Tibial nerve (tissue), 4 donors: Measurements from ENCODE around the gene USP36. TPM values are rescaled to one million over a fixed set of nuclear protein-coding genes. Genes with fewer than 3 reads are reported as not detected.
"Not testable (repeated sequence)": the region's sequence is repeated elsewhere in the genome, so short reads cannot be mapped to it uniquely, and the experiment has no call there.

Source experiments
- DNase-seq, 2 donors: peaks; one replicate each; pipeline ENCODE4 v3.0.0-alpha.2; 2019; ENCODE audit warnings: low spot score in 2 of 2
- H3K27ac ChIP-seq, 4 donors: fragments of 200-600 bp; sonication (generic) in 3 of 4; one replicate each; pipeline ENCODE4 v1.5.1; 2017 to 2019; ENCODE audit warnings: mild to moderate bottlenecking in 1 of 4
- H3K27me3 ChIP-seq, 2 donors: fragments of 200-600 bp; sonication (generic) in 1 of 2; one replicate each; pipeline versions ENCODE4 v1.5.1 to v1.6.0; 2017 to 2019
- H3K36me3 ChIP-seq, 3 donors: fragments of 200-600 bp; sonication (generic); one replicate each; pipeline ENCODE4 v1.5.1; 2018 to 2019
- H3K4me1 ChIP-seq, 4 donors: fragments of 200-600 bp; sonication (generic) in 3 of 4; one replicate each; pipeline ENCODE4 v1.5.1; 2017 to 2019
- H3K4me3 ChIP-seq, 4 donors: fragments of 200-600 bp; sonication (generic) in 3 of 4; one replicate each; pipeline ENCODE4 v1.5.1; 2017 to 2019; ENCODE audit warnings: mild to moderate bottlenecking in 1 of 4, moderate library complexity in 1 of 4
- H3K9me3 ChIP-seq, 4 donors: fragments of 200-600 bp; sonication (generic) in 3 of 4; one replicate each; pipeline ENCODE4 v1.5.1; 2017 to 2019
- EP300 ChIP-seq, 2 donors: sonication (generic); formaldehyde crosslinking; IDR thresholded peaks; one replicate each; pipeline ENCODE4 v1.6.1; 2017; ENCODE audit warnings: antibody characterized with exemption in 2 of 2, mild to moderate bottlenecking in 1 of 2
- POLR2A ChIP-seq, 2 donors: fragments of 450-650 bp; IDR thresholded peaks; one replicate each; pipeline ENCODE4 v1.6.1; 2017; ENCODE audit warnings: antibody characterized with exemption in 2 of 2, mild to moderate bottlenecking in 2 of 2, moderate library complexity in 2 of 2
- WGBS, 2 donors: methylation state at CpG; one replicate each; pipeline ENCODE4 v1.1.5; 2018; 5-methylcytosine and 5-hydroxymethylcytosine counted together
- total RNA-seq, 4 donors: library from RNA; depleted of rRNA; stranded (reverse); fragments of >200 nt; gene quantifications; one replicate each; pipeline ENCODE4 v1.1.0, GENCODE V29; 2016
- TF ChIP-seq, protein P1 (sequence below), 5 experiments: fragments of 200-600 bp in 3 of 5; fragments of 450-650 bp in 2 of 5; sonication (generic) in 3 of 5; IDR thresholded peaks; one replicate each; pipeline ENCODE4 v1.5.1; 2016 to 2019; ENCODE audit warnings: antibody characterized with exemption in 5 of 5, mild to moderate bottlenecking in 3 of 5, moderate library complexity in 2 of 5

USP36 gene
- total RNA-seq, 4 donors from 2014 or later, result 50.9 to 64.9 (median 59.9) TPM

GRCh38 chr17:78870621-78871020 lies 30.0 kb upstream of the USP36 start:
- TF ChIP-seq, protein P1, sequence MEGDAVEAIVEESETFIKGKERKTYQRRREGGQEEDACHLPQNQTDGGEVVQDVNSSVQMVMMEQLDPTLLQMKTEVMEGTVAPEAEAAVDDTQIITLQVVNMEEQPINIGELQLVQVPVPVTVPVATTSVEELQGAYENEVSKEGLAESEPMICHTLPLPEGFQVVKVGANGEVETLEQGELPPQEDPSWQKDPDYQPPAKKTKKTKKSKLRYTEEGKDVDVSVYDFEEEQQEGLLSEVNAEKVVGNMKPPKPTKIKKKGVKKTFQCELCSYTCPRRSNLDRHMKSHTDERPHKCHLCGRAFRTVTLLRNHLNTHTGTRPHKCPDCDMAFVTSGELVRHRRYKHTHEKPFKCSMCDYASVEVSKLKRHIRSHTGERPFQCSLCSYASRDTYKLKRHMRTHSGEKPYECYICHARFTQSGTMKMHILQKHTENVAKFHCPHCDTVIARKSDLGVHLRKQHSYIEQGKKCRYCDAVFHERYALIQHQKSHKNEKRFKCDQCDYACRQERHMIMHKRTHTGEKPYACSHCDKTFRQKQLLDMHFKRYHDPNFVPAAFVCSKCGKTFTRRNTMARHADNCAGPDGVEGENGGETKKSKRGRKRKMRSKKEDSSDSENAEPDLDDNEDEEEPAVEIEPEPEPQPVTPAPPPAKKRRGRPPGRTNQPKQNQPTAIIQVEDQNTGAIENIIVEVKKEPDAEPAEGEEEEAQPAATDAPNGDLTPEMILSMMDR (IDR thresholded peaks at IDR 0.05), result no peak
- no peak for TF ChIP-seq POLR2A (IDR thresholded peaks at IDR 0.05)
- no peak for TF ChIP-seq EP300 (IDR thresholded peaks at IDR 0.05)
- Histone ChIP-seq H3K9me3 (no peaks in the 10 kb centered on the region), H3K27ac (peak overlapping the region in 2 of 4 donors; percentile 32 to 53), H3K4me1 (peaks cover 0 to 64% (median 32%) of the 10 kb centered on the region in 4 donors), H3K36me3 (peaks cover 0 to 53% (median 0%) of the 10 kb centered on the region in 3 donors), H3K4me3 (no peak overlapping the region), H3K27me3 (no peaks in the 10 kb centered on the region)
- 79 to 86% methylated on average over 15 of the region's 15 CpGs for WGBS, 2 donors
- DNase-seq, result no peak

DNA sequence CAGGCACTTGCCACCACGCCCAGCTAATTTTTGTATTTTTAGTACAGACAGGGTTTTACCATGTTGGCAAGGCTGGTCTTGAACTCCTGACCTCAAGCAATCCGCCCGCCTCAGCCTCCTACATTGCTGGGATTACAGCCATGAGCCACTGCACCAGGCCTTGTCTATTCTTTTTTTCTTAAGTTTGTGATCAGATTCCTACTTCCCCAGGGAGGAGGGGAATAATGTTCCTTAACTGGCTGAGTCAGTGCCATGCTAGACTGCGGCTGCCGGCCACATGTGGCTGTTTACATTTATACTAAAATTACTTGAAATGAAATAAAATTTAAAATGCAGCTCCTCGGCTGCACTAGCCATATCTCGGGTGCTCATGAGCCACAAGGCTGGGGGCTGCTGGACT lies 27.8 kb upstream of the USP36 start:
- WGBS, 2 donors, result 57 to 58% methylated on average over 7 of the region's 7 CpGs
- Histone ChIP-seq H3K4me3 (no peak overlapping the region), H3K36me3 (peaks cover 0 to 61% (median 0%) of the 10 kb centered on the region in 3 donors), H3K27me3 (no peaks in the 10 kb centered on the region), H3K9me3 (no peaks in the 10 kb centered on the region), H3K27ac (peak overlapping the region in 2 of 4 donors; percentile 73 to 76), H3K4me1 (peaks cover 0 to 56% (median 18%) of the 10 kb centered on the region in 4 donors)
- no peak for DNase-seq
- TF ChIP-seq, protein P1 (IDR thresholded peaks at IDR 0.05), result no peak
- TF ChIP-seq EP300 (IDR thresholded peaks at IDR 0.05) (no peak), POLR2A (IDR thresholded peaks at IDR 0.05) (no peak)

- not testable (repeated sequence) for H3K27me3 ChIP-seq, H3K9me3 ChIP-seq, DNase-seq, H3K4me3 ChIP-seq
- WGBS, 2 donors, result 39 to 54% methylated on average over 3 of the region's 3 CpGs
- peaks cover 0 to 52% (median 17%) of the 10 kb centered on the region in 4 donors for H3K4me1 ChIP-seq
- peaks cover 0 to 60% (median 0%) of the 10 kb centered on the region in 3 donors for H3K36me3 ChIP-seq
- peak overlapping the region; percentile 17 to 76 (median 56) for H3K27ac ChIP-seq
These were observed 26.4 kb upstream of the USP36 start for GRCh38 chr17:78867046-78867445.

DNA sequence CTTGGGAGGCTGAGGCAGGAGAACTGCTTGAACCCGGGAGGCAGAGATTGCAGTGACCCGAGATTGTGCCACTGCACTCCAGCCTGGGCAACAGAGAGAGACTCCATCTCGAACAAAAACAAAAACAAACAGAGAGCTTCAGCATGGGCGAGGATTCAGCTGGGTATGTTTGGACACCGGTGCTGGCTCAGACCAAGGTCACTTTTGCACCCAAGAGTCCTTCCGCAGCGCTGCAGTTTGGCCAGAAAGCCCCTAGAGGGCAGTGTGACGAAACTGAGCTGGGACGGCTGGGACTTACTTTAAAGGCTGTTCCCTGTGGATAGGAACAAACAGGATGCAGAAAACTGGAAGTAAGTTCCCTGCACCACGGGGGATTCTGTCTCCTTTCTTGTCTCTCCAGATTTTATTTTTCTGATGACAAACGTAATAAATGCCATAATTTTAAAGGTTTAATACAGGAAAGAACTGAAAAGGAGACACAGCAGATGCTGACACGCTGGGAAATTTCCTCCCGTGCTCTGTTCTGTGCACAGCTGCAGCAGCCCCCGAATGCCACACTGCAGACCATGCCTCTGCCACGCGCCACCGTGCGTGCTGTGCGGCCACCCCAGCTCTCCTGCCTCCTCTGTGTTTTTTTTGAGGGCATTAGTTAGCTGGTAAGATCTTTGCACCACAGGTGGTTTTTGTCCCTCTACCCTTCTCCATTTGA lies 25.2 kb upstream of the USP36 start:
- 18 to 22% methylated on average over 19 of the region's 19 CpGs for WGBS, 2 donors
- Histone ChIP-seq H3K9me3 (no peaks in the 10 kb centered on the region), H3K27me3 (no peaks in the 10 kb centered on the region), H3K4me3 (no peak overlapping the region), H3K36me3 (peaks cover 0 to 48% (median 0%) of the 10 kb centered on the region in 3 donors), H3K4me1 (peaks cover 0 to 63% (median 17%) of the 10 kb centered on the region in 4 donors), H3K27ac (peak overlapping the region; percentile 17 to 76 (median 56))
- TF ChIP-seq POLR2A (IDR thresholded peaks at IDR 0.05) (no peak), EP300 (IDR thresholded peaks at IDR 0.05) (peak in 1 of 2 donors; percentile 66)
- TF ChIP-seq, protein P1 (IDR thresholded peaks at IDR 0.05), result peak; percentile 87 to 95 (median 91)
- DNase-seq, result peak; percentile 81 to 85

- Histone ChIP-seq H3K36me3 (peaks cover 0 to 45% (median 0%) of the 10 kb centered on the region in 3 donors), H3K27ac (peak overlapping the region; percentile 8 to 89 (median 26)), H3K27me3 (no peaks in the 10 kb centered on the region), H3K4me1 (peaks cover 0 to 63% (median 17%) of the 10 kb centered on the region in 4 donors), H3K4me3 (no peak overlapping the region), H3K9me3 (no peaks in the 10 kb centered on the region)
- DNase-seq, result no peak
- TF ChIP-seq, protein P1 (IDR thresholded peaks at IDR 0.05), result no peak
- TF ChIP-seq EP300 (IDR thresholded peaks at IDR 0.05), result no peak
- TF ChIP-seq POLR2A (IDR thresholded peaks at IDR 0.05), result no peak
- 67 to 73% methylated on average over 1 of the region's 1 CpG for WGBS, 2 donors
These were observed 23.5 kb upstream of the USP36 start for GRCh38 chr17:78864117-78864516.
